NCI-H1092 (cell line): Measurements from ENCODE around the gene COL13A1.

Source experiments
- DNase-seq: peaks from one replicate; lab custom pipeline; 2025; lab: John Stamatoyannopoulos, UW

Gene COL13A1

DNA sequence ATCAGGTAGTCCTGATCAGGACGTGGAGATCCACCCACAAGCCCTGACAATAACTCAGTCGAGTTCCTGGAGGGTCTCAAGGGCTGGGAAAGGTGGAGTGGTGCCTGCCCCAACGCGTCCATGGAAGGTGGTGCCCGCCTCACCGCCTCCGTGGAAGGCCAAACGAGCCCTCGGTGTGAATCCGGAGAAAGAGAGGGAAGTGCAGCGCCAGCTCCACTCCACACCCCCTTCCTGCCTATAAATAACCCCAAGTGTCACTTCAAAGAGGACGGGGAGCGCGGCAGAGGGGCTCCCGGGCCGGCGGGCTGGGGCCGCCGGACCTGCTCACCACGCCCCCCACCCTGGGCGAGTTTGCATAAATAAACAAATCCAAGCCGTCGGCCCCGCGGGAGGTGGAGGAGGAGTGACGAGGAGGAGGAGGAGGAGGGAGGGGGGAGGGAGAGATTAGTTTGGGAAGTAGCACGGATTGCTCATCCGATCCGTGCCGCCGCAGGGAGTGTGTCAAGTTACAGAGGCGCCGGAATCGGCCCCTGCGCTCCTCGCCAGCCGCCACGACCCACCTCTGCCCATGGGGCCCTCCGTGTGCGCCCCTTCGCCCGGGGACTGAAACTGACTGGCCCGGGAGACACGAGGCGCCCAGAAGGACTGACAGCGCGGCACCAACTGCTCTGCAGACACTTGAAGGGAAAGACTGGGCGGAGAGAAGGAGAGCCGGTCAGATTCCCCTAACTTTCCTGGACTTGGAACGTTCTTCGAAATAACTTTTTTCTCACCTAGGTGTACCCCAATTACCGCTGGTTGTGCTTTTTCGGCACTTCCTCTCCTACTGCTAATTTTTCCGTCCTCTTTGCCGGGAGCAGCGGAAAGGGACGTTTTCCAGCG lies at the start of gene COL13A1:
Gene COL13A1, plus strand, starts transcription at position 473 of the 882 bp plus-strand sequence. CDS start 518 bp downstream, outside the sequence.
- no peak for DNase-seq

GRCh38 chr10:69752479-69752878 lies 49.2 kb upstream of the COL13A1 start:
- DNase-seq, result no peak

DNA sequence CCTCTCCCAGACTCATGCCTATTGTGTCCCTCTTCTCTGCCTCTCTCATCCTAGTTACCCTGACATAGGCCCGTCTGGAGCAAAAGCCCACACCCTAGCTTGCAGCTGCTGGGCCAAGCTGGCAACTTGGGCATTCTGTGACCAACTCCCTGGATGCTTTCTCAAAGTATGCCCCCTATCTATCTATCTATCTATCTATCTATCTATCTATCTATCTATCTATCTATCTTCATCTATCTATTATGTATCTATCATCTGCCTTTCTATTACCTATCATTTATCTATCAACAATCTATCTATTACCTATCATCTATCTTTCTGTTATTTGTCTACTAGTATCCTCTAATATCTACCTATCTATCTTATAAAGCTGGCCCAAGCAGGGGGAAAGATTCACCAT lies 45.4 kb upstream of the COL13A1 start:
- DNase-seq, result no peak

GRCh38 chr10:69757206-69757552 lies 44.5 kb upstream of the COL13A1 start:
- no peak for DNase-seq

GRCh38 chr10:69757553-69758309 lies 44.0 kb upstream of the COL13A1 start:
- no peak for DNase-seq

GRCh38 chr10:69758310-69758728 lies 43.4 kb upstream of the COL13A1 start:
- no peak for DNase-seq

- DNase-seq, result no peak
Measured at GRCh38 chr10:69759641-69760040, 42.1 kb upstream of the COL13A1 start.

- DNase-seq, result no peak
Measured at GRCh38 chr10:69760072-69760471, 41.6 kb upstream of the COL13A1 start.

DNA sequence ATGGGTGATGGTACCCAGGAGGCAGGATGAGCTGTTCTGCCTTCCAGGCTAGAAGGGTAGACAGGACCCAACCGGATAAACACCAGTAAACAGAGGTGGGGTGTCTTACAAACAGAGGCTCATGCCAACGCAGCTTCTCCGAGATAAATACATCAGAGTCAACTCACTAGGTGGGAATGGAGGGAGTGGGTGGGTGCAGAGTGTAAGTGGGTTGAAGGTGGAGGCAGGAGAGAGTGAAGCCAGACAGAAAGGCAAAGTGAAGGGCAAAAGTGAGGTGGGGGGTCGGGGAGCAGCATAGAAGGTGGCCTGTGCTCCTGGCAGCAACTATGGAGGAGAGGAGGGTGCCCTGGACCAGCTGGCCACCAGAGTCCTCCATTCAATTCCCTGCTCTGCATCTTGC lies 40.4 kb upstream of the COL13A1 start:
- no peak for DNase-seq

- DNase-seq, result no peak
Measured at GRCh38 chr10:69766161-69766910, 35.4 kb upstream of the COL13A1 start.

GRCh38 chr10:69767793-69768192 lies 33.9 kb upstream of the COL13A1 start:
- no peak for DNase-seq

- no peak for DNase-seq
Measured at GRCh38 chr10:69768386-69768785, 33.3 kb upstream of the COL13A1 start.

DNA sequence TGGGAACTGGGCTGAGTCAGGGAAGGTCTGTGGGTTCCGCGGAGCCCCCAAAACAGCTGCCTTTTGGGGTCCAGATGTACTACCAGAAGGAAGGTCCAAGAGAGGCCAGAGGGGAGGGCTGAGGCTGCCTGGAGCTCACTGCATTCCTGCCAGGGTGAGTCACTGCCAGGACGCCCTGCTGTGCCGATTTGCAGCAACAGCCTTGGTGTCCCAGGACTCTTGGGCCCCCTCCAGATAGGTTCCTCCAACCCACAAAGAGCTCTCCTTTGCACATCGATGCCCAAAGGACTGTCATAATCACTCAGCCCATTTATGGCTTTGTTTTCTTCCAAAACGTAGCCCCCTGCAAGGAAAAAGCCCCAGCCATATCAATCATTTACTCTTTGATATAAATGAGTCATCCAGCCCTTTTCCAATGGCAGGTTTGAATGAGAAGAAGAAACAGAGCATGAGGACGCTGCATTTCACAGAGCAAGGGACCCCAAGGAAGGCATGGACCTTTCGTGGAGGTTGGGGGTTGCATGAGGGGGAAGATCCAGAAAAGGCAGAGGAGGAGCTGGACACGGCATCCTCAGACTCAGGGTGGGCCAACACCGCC lies 32.2 kb upstream of the COL13A1 start:
- no peak for DNase-seq

DNA sequence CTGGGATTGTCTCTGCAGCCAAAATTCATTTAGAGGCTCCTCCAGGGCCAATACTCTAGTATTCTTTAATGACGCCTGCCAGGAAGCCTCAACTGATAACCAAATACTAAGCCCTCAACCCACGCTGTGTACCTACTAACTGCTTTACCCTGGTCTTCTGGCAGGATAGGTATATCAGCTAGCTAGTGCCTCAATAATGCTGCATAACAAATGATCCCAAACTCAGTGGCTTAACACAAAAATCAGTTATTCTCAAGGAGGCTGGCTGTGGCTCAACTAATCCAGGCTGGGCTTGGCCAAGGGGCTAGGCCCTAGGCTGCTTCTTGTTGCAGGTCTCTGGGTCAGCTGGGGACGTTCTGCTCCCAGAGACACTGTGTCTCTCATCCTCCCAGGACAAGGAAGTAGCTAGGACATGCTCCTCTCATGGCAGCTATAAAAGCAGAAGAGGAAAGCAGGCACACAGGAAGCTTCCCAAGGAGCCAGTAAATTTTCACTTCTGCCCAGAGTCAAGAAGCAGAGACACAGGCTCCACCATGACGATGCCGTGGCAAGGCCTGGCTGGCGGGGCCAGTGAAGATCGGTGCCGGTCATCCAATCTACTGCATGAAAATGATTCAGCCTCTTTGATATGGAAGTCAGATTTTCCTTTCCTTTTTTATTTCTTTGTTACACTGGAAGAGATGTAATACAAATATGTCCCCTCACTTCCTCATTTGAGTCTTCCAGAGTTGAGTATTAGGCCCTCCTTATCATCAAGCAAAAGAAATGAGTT lies 28.6 kb upstream of the COL13A1 start:
- no peak for DNase-seq

DNA sequence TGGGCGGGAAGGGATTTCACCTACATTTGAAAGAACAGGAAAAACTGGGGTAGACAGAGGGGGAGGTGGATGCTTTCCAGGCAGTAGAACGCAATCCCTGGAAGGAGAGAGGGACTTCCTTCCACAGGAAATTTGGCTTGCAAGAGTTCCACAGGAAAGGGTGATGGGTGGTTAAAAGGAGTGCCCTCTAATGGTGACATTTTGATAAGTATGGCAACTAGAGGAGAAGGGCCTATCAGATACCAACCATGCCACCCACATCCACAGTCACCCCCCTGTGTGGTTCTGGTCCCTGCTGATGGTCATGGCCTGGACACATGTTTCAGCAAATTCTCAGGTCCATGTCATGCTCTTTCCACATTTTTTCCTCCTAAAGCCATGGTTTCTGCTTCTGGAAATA lies 27.1 kb upstream of the COL13A1 start:
- DNase-seq, result no peak

DNA sequence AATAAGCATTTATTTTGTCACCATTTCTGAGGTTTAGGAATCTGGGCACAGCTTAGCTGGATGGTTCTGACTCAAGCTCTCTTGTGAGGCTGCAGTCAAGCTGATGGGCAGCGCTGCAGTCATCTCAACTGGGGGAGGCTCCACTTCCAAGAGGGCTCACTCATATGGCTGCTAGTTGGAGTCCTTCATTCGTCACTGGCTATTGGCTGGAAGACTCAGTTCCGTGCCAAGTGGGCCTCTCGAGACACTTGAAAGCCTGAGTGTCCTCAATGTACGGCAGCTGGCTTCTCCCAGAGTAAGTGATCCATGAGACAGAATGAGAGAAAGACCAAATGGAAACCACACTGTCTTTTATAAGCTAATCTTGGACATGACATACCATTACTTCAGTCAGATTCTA lies 21.6 kb upstream of the COL13A1 start:
- no peak for DNase-seq

GRCh38 chr10:69781576-69781975 lies 20.1 kb upstream of the COL13A1 start:
- DNase-seq, result no peak

- no peak for DNase-seq
Measured at GRCh38 chr10:69783515-69783914, 18.2 kb upstream of the COL13A1 start.

GRCh38 chr10:69786791-69787190 lies 14.9 kb upstream of the COL13A1 start:
- DNase-seq, result no peak

- DNase-seq, result no peak
Measured at GRCh38 chr10:69787681-69788080, 14.0 kb upstream of the COL13A1 start.

GRCh38 chr10:69789164-69789576 lies 12.5 kb upstream of the COL13A1 start:
- DNase-seq, result no peak
